ENCODE results near the gene GMPPB. TPM values are rescaled to one million over a fixed set of nuclear protein-coding genes. Genes with fewer than 3 reads are reported as not detected.

GMPPB gene
- total RNA-seq, 4 donors from 2014 or later = 15.6 to 20.5 (median 17.3) TPM

DNA sequence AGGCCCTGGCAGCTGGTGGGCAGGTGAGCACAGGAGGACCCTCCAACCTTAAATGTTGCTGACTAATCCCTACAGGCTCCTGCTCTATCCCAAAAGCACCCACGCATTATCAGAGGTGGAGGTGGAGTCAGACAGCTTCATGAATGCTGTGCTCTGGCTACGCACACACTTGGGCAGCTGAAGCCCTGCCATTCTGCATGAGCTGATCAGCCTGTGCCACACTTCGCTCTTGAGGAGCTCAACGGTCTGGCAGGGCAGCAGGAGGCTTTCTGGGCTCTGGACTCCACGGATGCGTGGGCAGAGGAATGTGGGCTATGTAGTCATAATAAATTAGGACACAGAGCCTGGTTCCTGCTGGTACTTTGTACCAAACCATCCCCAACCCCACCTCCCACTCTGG lies 40.6 kb downstream of the GMPPB start:
- WGBS, 2 donors (ENCODE audit: low coverage in 1 of 2) = 70 to 100% methylated on average over 2 to 3 of the region's 6 CpGs

DNA sequence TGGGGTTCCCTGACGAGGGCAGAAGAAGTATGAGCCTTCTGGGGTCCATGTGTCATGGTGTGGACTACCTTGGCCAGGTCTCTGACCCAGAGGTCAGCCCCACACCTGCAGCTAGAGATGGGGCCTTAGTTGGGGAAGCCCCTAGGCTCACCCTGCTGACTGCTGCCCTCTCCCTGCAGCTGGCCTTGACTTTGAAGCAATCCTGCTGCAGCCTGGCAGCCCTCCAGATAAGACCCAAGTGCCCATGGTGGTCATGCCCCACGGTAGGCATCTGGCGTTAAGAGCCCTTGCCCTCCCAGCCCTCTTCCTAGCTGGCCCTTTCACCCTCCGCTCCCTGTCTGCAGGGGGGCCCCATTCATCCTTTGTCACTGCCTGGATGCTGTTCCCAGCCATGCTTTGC lies 42.2 kb downstream of the GMPPB start:
- no peak overlapping the region for H3K4me3 ChIP-seq
- TF ChIP-seq POLR2AphosphoS5 (IDR thresholded peaks at IDR 0.05) (no peak), EP300 (IDR thresholded peaks at IDR 0.05) (no peak), POLR2A (IDR thresholded peaks at IDR 0.05) (no peak)
- TF ChIP-seq, protein P1, sequence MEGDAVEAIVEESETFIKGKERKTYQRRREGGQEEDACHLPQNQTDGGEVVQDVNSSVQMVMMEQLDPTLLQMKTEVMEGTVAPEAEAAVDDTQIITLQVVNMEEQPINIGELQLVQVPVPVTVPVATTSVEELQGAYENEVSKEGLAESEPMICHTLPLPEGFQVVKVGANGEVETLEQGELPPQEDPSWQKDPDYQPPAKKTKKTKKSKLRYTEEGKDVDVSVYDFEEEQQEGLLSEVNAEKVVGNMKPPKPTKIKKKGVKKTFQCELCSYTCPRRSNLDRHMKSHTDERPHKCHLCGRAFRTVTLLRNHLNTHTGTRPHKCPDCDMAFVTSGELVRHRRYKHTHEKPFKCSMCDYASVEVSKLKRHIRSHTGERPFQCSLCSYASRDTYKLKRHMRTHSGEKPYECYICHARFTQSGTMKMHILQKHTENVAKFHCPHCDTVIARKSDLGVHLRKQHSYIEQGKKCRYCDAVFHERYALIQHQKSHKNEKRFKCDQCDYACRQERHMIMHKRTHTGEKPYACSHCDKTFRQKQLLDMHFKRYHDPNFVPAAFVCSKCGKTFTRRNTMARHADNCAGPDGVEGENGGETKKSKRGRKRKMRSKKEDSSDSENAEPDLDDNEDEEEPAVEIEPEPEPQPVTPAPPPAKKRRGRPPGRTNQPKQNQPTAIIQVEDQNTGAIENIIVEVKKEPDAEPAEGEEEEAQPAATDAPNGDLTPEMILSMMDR (IDR thresholded peaks at IDR 0.05) = no peak
- peaks cover 9% of the 10 kb centered on the region for H3K27me3 ChIP-seq
- H3K9me3 ChIP-seq = no peaks in the 10 kb centered on the region
- no peak for ATAC-seq
- H3K4me1 ChIP-seq = peaks cover 0 to 9% (median 0%) of the 10 kb centered on the region in 3 donors
- WGBS, 2 donors (ENCODE audit: low coverage in 1 of 2) = 94% methylated on average over 3 of the region's 4 CpGs; no CpG with 5 or more reads in 1 of the 2 donors
- no peak overlapping the region for H3K27ac ChIP-seq
- H3K36me3 ChIP-seq = peaks cover 0 to 89% of the 10 kb centered on the region in 2 donors

More for the DNA sequence above, 40.6 kb downstream of the GMPPB start:
- H3K4me3 ChIP-seq = no peak overlapping the region
- H3K27ac ChIP-seq = no peak overlapping the region
- peaks cover 25% of the 10 kb centered on the region for H3K27me3 ChIP-seq
- H3K36me3 ChIP-seq = peaks cover 0 to 73% of the 10 kb centered on the region in 2 donors
- no peak for ATAC-seq
- no peaks in the 10 kb centered on the region for H3K9me3 ChIP-seq
- no peak for TF ChIP-seq POLR2AphosphoS5 (IDR thresholded peaks at IDR 0.05)
- no peak for TF ChIP-seq POLR2A (IDR thresholded peaks at IDR 0.05)
- TF ChIP-seq EP300 (IDR thresholded peaks at IDR 0.05) = no peak
- TF ChIP-seq, protein P1 (IDR thresholded peaks at IDR 0.05) = no peak
- H3K4me1 ChIP-seq = peaks cover 0 to 16% (median 4%) of the 10 kb centered on the region in 3 donors

DNA sequence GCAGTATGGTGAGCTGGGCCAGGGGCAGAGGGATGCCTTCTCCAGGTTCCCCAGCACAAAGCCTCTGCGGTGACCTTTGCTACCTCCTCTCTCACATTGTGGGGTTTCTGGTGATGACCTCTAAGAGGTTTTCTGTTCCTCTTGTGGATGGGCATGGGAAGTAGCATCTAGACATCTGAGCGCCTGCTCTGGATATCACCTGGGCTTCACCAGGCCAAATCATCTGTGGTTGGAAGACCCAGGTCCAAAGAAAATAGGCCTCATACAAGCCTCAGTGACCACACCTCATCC lies 42.6 kb downstream of the GMPPB start:
- Histone ChIP-seq H3K36me3 (peaks cover 0 to 93% of the 10 kb centered on the region in 2 donors), H3K4me1 (peaks cover 0 to 5% (median 0%) of the 10 kb centered on the region in 3 donors), H3K4me3 (no peak overlapping the region), H3K9me3 (no peaks in the 10 kb centered on the region), H3K27me3 (peaks cover 6% of the 10 kb centered on the region), H3K27ac (no peak overlapping the region)
- WGBS, 2 donors (ENCODE audit: low coverage in 1 of 2) = no CpG with 5 or more reads among the region's 2 CpGs
- TF ChIP-seq, protein P1 (IDR thresholded peaks at IDR 0.05) = no peak
- TF ChIP-seq POLR2AphosphoS5 (IDR thresholded peaks at IDR 0.05) = no peak
- no peak for TF ChIP-seq POLR2A (IDR thresholded peaks at IDR 0.05)
- TF ChIP-seq EP300 (IDR thresholded peaks at IDR 0.05) = no peak
- no peak for ATAC-seq

DNA sequence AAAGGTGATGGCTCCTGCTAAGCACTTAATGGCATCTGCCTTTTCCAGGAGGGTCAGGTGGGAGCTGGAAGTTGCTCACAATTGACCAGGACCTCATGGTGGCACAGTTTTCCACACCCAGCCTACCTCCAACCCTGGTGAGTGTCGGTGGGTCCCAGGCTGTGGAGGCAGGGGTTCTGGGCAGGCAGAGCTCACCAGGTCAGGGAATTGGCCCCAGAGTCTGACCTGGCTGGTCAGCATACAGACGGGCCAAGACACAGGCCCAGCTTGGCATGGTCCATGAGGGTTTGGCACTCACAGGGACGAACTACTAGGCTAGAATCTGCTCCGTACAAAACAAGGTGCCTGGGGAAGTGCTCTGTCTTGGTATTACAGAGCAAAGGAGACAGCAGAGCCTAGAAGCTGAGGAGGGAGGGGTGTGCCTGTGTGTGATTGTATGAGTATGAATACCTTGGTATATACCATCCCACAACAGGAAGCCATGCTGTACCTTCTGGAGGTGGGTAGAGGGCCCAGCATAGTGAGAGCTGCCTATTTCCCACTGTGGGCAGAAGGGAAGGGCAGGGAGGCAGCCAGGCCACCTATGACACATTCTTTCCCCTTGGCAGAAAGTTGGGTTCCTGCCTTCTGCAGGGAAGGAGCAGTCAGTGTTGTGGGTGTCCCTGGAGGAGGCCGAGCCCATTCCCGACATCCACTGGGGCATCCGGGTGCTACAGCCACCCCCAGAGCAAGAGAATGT lies 43.1 kb downstream of the GMPPB start:
- Histone ChIP-seq H3K36me3 (peaks cover 0 to 98% of the 10 kb centered on the region in 2 donors), H3K9me3 (no peaks in the 10 kb centered on the region), H3K4me1 (peaks cover 0 to 3% (median 0%) of the 10 kb centered on the region in 3 donors), H3K27ac (no peak overlapping the region), H3K27me3 (peaks cover under 1% of the 10 kb centered on the region), H3K4me3 (no peak overlapping the region)
- TF ChIP-seq POLR2A (IDR thresholded peaks at IDR 0.05) = no peak
- TF ChIP-seq EP300 (IDR thresholded peaks at IDR 0.05) = no peak
- TF ChIP-seq, protein P1 (IDR thresholded peaks at IDR 0.05) = no peak
- TF ChIP-seq POLR2AphosphoS5 (IDR thresholded peaks at IDR 0.05) = no peak
- no peak for ATAC-seq
- WGBS, 2 donors (ENCODE audit: low coverage in 1 of 2) = no CpG with 5 or more reads among the region's 7 CpGs

DNA sequence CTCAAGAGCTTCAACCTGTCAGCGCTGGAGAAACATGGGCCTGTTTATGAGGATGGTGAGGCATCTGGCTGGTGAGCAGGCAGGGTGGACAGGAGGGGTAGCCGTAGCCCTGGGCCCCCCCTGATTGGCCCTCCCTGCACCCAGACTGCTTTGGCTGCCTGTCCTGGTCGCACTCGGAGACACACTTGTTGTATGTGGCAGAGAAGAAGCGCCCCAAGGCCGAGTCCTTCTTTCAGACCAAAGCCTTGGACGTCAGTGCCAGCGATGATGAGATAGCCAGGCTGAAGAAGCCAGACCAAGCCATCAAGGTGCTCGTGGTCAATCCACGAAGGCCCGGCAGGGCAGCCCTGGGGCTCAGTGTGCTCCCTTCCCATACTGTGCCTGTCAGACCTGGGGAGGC lies 47.8 kb downstream of the GMPPB start:
- H3K4me1 ChIP-seq = peaks cover 0 to 25% (median 10%) of the 10 kb centered on the region in 3 donors
- no peak overlapping the region for H3K27ac ChIP-seq
- 80% methylated on average over 1 of the region's 11 CpGs; no CpG with 5 or more reads in 1 of the 2 donors for WGBS, 2 donors (ENCODE audit: low coverage in 1 of 2)
- no peak for ATAC-seq
- H3K27me3 ChIP-seq = no peaks in the 10 kb centered on the region
- peaks cover 0 to 58% of the 10 kb centered on the region in 2 donors for H3K36me3 ChIP-seq
- no peaks in the 10 kb centered on the region for H3K9me3 ChIP-seq
- no peak for TF ChIP-seq EP300 (IDR thresholded peaks at IDR 0.05)
- TF ChIP-seq, protein P1 (IDR thresholded peaks at IDR 0.05) = no peak
- no peak for TF ChIP-seq POLR2A (IDR thresholded peaks at IDR 0.05)
- TF ChIP-seq POLR2AphosphoS5 (IDR thresholded peaks at IDR 0.05) = no peak
- H3K4me3 ChIP-seq = no peak overlapping the region

Data from gastroesophageal sphincter (tissue), 4 donors.